Rectal smooth muscle tissue (tissue), 1 donor: ENCODE results near the gene AMMECR1L.
"Not testable (repeated sequence)": the region's sequence is repeated elsewhere in the genome, so short reads cannot be mapped to it uniquely, and the experiment has no call there.

ENCODE experiments used
- H3K27ac ChIP-seq: one replicate; pipeline ENCODE4 v1.7.0; 2013; ENCODE audit warnings: low read depth, low read length, inconsistent platforms
- H3K27me3 ChIP-seq: one replicate; pipeline ENCODE4 v1.7.0; 2013; ENCODE audit warnings: low read length; ENCODE audit not compliant: control insufficient read depth, insufficient read depth
- H3K36me3 ChIP-seq: one replicate; pipeline ENCODE4 v1.7.0; 2013; ENCODE audit warnings: low read length; ENCODE audit not compliant: control insufficient read depth, insufficient read depth
- H3K4me1 ChIP-seq: one replicate; pipeline ENCODE4 v1.7.0; 2013; ENCODE audit warnings: low read length; ENCODE audit not compliant: control insufficient read depth, insufficient read depth
- H3K4me3 ChIP-seq: one replicate; pipeline ENCODE4 v1.7.0; 2013; ENCODE audit warnings: low read length
- H3K9ac ChIP-seq: one replicate; pipeline ENCODE4 v1.7.0; 2013; ENCODE audit warnings: low read length

The AMMECR1L gene

GRCh38 chr2:127853671-127854070, 32.1 kb downstream of the AMMECR1L start:
- Histone ChIP-seq H3K4me3 (no peak overlapping the region), H3K36me3 (peaks cover 4% of the 10 kb centered on the region), H3K4me1 (no peaks in the 10 kb centered on the region), H3K27ac (no peak overlapping the region), H3K27me3 (no peaks in the 10 kb centered on the region), H3K9ac (no peak overlapping the region)

DNA sequence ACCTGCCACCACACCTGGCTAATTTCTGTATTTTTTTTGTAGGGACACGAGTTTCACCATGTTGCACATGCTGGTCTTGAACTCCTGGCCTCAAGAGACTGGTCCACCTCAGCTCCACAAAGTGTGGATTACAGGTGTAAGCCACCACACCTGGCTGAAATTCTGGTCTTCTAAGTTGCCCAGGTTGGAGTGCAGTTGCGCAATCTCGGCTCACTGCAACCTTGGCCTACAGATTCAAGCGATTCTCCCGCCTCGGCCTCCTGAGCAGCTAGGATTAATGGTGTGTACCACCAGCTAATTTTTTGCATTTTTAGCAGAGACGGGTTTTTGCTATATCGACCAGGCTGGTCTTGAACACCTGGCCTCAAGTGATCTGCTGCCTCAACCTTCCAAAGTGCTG, 33.4 kb downstream of the AMMECR1L start:
- H3K4me1 ChIP-seq = no peaks in the 10 kb centered on the region
- no peak overlapping the region for H3K4me3 ChIP-seq
- H3K9ac ChIP-seq = no peak overlapping the region
- peaks cover 7% of the 10 kb centered on the region for H3K36me3 ChIP-seq
- no peak overlapping the region for H3K27ac ChIP-seq
- H3K27me3 ChIP-seq = no peaks in the 10 kb centered on the region

DNA sequence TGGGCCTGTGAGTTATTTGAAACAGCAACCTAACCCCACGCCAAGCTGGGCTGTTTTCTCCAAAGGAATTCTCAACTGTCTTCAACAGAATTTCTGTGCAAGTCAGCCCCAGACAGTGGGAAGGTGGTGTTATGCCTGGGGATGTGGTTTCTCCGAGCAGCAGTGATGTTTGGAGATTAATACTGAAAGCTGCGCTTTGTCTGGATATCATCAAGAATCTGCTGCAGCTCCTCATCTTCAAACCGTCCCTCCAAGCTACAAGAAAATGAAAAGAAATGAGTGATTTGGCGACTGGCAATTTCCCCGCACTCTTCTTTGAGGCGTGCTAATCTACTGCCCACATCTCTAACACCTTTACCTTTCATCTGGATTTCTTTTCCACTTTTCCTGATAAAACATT, 37.8 kb downstream of the AMMECR1L start:
- Histone ChIP-seq H3K27ac (no peak overlapping the region), H3K4me3 (no peak overlapping the region), H3K36me3 (peaks cover 19% of the 10 kb centered on the region), H3K4me1 (no peaks in the 10 kb centered on the region), H3K27me3 (no peaks in the 10 kb centered on the region), H3K9ac (no peak overlapping the region)

- Histone ChIP-seq H3K4me1 (no peaks in the 10 kb centered on the region), H3K27me3 (no peaks in the 10 kb centered on the region), H3K27ac (no peak overlapping the region), H3K36me3 (peaks cover 14% of the 10 kb centered on the region), H3K4me3 (no peak overlapping the region), H3K9ac (no peak overlapping the region)
Observed at GRCh38 chr2:127844973-127845372, 40.8 kb downstream of the AMMECR1L start.

GRCh38 chr2:127843677-127844076, 42.1 kb downstream of the AMMECR1L start:
- Histone ChIP-seq H3K4me3 (no peak overlapping the region), H3K36me3 (peaks cover 14% of the 10 kb centered on the region), H3K27me3 (no peaks in the 10 kb centered on the region), H3K4me1 (no peaks in the 10 kb centered on the region), H3K27ac (no peak overlapping the region), H3K9ac (no peak overlapping the region)

DNA sequence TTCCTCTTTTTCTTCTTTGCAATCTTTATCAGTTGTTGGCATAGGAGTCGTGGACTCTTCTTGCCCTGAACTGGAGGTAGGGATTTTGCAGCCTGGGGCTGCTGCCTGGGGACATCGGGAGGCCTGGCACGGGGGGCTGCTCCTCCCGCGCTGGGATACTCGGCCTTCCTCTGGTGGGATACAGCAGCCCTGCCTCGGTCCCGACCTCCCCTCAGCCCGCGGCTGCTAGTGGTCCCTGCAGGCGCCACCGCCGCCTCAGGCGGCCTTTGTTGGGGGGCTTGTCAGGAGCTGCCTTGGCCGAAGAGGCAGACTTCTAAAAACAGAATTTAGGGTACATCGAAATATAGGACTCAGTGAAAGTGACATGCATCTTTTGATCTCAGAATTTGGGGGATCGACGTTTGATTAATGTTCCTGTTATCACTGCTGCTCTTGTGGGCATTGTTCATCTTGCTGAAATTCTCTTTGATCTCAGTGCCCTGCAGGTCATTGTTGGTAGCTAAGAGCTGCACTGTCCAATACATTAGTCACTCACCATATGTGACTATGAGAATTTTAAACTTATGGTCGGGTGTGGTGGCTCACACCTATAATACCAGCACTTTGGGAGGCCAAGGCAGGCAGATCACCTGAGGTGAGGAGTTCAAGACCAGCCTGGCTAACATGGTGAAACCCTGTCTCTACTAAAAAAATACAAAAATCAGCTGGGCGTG, 44.1 kb downstream of the AMMECR1L start:
- no peak overlapping the region for H3K4me3 ChIP-seq
- H3K27me3 ChIP-seq = no peaks in the 10 kb centered on the region
- no peak overlapping the region for H3K9ac ChIP-seq
- peaks cover 4% of the 10 kb centered on the region for H3K36me3 ChIP-seq
- no peaks in the 10 kb centered on the region for H3K4me1 ChIP-seq
- H3K27ac ChIP-seq = no peak overlapping the region

DNA sequence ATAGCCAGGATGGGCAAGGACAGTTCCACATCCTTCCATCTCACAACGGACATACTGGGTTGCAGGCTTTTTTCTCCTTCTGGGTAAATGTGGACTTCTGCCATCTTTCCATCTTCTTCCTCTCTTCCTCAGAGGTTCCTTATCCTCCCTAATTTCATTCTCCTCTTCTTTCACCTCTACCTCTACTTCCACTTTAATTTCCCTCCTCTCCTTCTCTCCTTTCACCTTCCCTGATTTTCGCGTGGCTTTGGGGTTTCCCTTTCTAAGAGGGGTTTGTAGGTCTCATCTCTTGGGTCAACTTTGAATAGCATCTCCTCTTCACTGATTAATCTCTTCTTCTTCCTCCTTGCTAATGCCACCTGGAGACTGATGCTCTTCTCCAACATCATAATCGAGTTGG, 44.9 kb downstream of the AMMECR1L start:
- Histone ChIP-seq H3K36me3 (peaks cover 3% of the 10 kb centered on the region), H3K4me1 (no peaks in the 10 kb centered on the region), H3K9ac (no peak overlapping the region), H3K27me3 (no peaks in the 10 kb centered on the region), H3K4me3 (no peak overlapping the region), H3K27ac (no peak overlapping the region)

GRCh38 chr2:127834951-127835350, 50.8 kb downstream of the AMMECR1L start:
- Histone ChIP-seq H3K9ac (no peak overlapping the region), H3K27me3 (no peaks in the 10 kb centered on the region), H3K4me3 (no peak overlapping the region), H3K27ac (no peak overlapping the region), H3K4me1 (no peaks in the 10 kb centered on the region), H3K36me3 (no peaks in the 10 kb centered on the region)

DNA sequence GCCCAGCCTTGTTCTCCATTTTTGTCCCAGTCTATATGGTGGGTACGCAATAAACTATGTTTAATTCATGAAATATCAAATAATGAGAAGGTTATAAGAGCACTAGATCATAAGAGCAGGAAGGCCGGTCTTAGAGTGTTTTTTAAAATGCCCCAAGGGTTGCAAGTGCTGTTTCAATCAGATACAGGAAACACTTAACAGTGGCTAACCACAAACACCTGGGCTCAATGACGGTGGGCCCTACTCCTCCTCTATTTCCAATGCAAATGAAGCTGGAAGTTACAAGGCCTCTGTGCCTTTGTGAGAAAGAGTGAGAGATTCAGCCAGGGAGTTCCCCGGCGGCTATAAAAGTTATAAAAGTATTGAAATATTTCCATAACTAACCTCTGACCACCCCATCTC, 55.9 kb downstream of the AMMECR1L start:
- H3K27ac ChIP-seq = no peak overlapping the region

DNA sequence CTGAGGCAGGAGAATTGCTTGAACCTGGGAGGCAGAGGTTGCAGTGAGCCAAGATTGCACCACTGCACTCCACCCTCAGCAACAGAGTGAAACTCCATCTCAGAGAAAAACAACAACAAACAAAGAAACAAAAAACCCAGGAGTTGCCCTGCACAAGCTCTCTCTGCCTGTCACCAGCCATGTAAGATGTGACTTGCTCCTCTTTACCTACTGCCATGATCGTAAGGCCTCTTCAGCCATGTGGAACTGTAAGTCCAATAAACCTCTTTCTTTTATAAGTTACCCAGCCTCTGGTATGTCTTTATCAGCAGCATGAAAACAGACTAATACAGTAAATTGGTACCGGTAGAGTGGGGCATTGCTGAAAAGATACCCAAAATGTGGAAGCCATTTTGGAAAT, 59.0 kb downstream of the AMMECR1L start:
- not testable (repeated sequence) for H3K27me3 ChIP-seq, H3K4me3 ChIP-seq, H3K36me3 ChIP-seq, H3K9ac ChIP-seq, H3K4me1 ChIP-seq, H3K27ac ChIP-seq

More for the DNA sequence above, 55.9 kb downstream of the AMMECR1L start:
- Histone ChIP-seq H3K27me3 (no peaks in the 10 kb centered on the region), H3K4me1 (no peaks in the 10 kb centered on the region), H3K36me3 (no peaks in the 10 kb centered on the region), H3K4me3 (no peak overlapping the region), H3K9ac (no peak overlapping the region)

DNA sequence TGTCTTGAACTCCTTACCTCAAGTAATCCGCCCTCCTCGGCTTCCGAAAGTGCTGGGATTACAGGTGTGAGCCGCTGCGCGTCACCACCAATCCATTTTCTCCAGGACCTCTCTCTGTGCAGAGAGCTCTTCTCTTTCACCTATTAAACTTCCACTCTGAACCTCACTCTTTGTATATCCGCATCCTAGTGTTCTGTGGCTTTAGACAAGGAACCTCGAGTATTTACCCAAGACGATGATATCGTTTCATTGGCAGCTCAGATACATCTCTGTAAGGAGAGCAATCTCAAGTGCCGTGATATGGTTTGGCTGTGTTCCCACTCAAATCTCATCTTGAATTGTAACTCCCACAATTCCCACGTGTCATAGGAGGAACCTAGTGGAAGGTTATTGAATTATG, 59.7 kb downstream of the AMMECR1L start:
- Histone ChIP-seq H3K4me3 (no peak overlapping the region), H3K27ac (no peak overlapping the region), H3K9ac (no peak overlapping the region), H3K27me3 (no peaks in the 10 kb centered on the region), H3K36me3 (no peaks in the 10 kb centered on the region), H3K4me1 (no peaks in the 10 kb centered on the region)

DNA sequence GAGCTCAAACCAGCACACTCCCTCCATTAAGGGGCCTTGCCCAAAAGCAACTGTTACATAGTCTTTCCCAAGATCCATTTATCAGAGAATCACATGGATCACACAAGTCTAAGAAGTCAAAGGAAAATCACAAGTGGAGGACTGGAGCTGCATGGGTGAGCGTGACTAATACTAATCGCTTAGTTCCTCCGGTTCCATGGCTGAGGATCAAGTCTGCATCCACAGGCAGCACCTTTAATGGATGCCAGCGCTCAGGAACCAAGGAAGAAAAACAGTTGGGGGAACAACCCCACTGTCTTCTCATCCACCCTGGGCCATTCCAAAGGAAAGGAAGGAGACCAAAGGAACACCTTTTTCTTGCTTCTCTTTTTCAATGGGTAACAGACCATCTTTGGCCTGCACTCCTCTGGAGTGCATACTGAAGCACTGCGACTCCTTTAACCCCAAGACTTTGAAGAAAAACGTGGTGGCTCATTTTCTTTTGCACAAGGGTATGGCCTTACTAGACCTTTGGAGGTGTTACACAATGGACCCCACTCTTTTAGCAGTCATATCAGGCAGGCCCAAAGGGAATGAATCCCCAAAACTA, 65.6 kb downstream of the AMMECR1L start:
- no peaks in the 10 kb centered on the region for H3K27me3 ChIP-seq
- H3K36me3 ChIP-seq = no peaks in the 10 kb centered on the region
- H3K4me1 ChIP-seq = no peaks in the 10 kb centered on the region
- H3K27ac ChIP-seq = no peak overlapping the region
- H3K9ac ChIP-seq = no peak overlapping the region
- H3K4me3 ChIP-seq = no peak overlapping the region

DNA sequence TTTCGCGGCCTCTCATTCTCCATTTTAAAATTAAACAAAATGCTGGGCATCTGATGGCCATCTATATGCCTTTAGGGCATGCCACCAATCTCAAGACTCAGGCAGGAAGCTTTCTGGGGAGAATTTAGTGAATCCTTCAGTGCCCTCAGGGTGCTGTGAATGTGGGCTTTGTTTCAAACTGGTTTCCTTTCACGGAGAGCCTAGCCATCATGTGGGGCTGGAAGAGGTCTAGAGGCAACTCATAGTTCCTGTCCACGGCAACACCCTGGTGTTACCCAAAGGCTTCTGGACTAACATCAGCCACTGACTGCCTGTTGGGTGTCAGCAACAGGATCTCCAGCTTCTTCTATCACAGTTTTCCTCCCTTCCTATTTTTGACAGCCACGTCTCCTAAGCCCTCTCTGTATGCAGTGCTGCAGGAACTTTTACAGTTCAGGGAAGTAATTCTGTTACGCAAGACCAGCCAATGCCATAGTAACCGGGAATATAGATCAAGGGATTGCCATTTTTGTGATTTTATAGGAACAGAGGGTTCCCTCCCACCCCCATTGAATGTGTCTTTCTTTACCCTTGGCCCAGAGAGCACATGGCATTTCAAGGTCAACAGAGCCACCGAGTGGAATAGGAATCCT, 66.8 kb downstream of the AMMECR1L start:
- Histone ChIP-seq H3K4me1 (no peaks in the 10 kb centered on the region), H3K27me3 (no peaks in the 10 kb centered on the region), H3K4me3 (no peak overlapping the region), H3K36me3 (no peaks in the 10 kb centered on the region), H3K27ac (no peak overlapping the region), H3K9ac (no peak overlapping the region)
